Measurements from ENCODE around the gene DNAJC9. TPM values are rescaled to one million over a fixed set of nuclear protein-coding genes. Genes with fewer than 3 reads are reported as not detected.
"Not testable (repeated sequence)": the region's sequence is repeated elsewhere in the genome, so short reads cannot be mapped to it uniquely, and the experiment has no call there.

DNAJC9 gene, protein sequence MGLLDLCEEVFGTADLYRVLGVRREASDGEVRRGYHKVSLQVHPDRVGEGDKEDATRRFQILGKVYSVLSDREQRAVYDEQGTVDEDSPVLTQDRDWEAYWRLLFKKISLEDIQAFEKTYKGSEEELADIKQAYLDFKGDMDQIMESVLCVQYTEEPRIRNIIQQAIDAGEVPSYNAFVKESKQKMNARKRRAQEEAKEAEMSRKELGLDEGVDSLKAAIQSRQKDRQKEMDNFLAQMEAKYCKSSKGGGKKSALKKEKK
- total RNA-seq = 10 to 100 TPM; 28.5 to 30.8 TPM
- polyA plus RNA-seq = 10 to 100 TPM; 27.5 to 28.7 (median 27.6) TPM
- total RNA-seq = 42.5 to 109 (median 63.5) reads per million in 6 experiments

DNA sequence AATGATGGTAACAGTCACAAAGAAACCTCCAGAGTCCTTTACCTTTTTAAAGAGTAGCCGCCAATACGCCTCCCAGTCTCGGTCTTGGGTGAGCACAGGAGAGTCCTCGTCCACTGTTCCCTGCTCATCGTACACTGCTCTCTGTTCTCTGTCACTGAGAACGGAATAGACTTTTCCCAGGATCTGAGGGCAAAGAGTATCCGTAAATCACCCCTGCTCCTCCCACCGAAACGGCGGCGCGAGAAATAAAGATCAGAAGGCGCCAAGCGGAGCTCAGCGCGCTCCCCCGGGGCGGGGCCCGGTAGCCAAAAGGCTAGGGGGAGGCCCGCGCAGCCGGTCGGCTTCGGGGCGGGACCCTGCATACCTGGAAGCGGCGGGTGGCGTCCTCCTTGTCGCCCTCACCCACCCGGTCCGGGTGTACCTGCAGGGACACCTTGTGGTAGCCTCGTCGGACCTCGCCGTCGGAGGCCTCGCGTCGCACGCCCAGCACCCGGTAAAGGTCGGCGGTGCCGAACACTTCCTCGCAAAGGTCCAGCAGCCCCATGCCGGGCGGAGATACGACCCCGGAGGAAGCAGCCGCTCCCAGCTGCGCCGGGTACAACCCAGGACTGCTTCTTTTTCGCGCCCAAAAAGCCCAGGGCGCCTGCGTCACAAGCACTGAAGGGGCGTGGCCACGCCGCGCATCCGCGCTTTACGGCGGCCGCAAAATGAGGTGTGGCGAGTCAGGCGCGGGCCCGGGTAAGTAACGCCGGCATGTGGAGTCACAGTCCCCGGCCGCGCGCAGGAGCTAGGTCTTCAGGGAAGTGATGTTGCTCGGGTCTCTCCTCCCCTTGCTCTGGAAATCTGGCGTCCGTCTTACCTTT, at the start of gene DNAJC9:
Gene DNAJC9, minus strand, starts transcription at position 610 of the 863 bp plus-strand sequence. Its CDS starts 66 bp downstream, at position 544.
- Mint-ChIP-seq H3K4me1 (peaks cover 11 to 71% (median 50%) of the 10 kb centered on the region in 4 donors), H3K27me3 (no peaks in the 10 kb centered on the region), H3K9me3 (no peaks in the 10 kb centered on the region), H3K27ac (peak within 1 kb of the TSS; percentile 91 to 98 (median 96)), H3K4me3 (peak within 1 kb of the TSS; percentile 91 to 98 (median 95)), H3K36me3 (peaks cover 0 to 63% (median 15%) of the 10 kb centered on the region in 3 donors)
- POLR2A ChIA-PET = interaction anchor here (0.7 to 2.5 kb wide), 11 partner anchors 8 to 379 kb away, joined by 3 to 16 read pairs (median 4); partner anchors contain the start of genes ANXA7, CFAP70, ECD and FAM149B1
- peak; percentile 93 to 97 (median 96) for DNase-seq
- ATAC-seq = peak; percentile 89 to 91

DNA sequence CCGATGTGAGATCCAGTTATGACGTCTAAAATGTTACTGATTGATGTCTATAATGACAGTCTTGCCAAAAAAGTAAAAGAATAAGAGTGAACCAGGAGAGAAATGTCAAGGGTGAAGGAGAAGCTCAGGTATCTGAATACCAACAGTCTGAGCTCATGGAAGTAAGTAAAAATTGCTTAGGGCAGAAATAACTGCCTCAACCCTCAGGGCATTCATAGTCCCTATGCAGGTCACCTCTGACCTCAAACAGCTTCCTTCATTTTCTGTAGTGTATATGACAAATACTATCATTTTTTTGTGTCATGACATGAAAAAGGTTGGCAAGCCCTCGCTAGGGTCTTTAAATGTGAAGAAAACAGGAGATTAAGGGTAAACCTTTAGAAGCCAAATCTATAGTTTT, 46.4 kb upstream of the DNAJC9 start:
- Mint-ChIP-seq H3K4me1 (no peaks in the 10 kb centered on the region), H3K9me3 (peaks cover 0 to 14% (median 4%) of the 10 kb centered on the region in 9 donors), H3K27ac (no peak overlapping the region), H3K36me3 (peaks cover 18 to 19% (median 18%) of the 10 kb centered on the region in 3 donors), H3K4me3 (no peak overlapping the region), H3K27me3 (peaks cover 0 to 3% (median 0%) of the 10 kb centered on the region in 5 donors)
- ATAC-seq (no peak), DNase-seq (no peak)
- POLR2A ChIA-PET = no interaction called here

DNA sequence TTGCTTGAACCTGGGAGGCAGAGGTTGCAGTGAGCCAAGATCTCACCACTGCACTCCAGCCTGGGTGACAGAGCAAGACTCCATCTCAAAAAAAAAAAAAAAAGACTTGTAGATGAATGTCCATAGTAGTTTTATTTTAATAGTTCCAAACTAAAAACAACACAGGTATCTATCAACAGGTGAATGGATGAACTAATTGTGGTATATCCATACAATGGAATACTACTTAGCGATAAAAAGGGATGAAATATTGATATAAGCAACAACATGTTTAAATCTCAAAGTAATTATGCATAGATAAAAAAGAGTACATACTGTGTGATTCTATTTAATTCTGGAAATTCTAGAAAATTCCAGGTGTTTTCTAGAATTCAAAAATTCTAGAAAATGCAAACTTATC, 42.9 kb upstream of the DNAJC9 start:
- DNase-seq = no peak
- no peaks in the 10 kb centered on the region for H3K4me1 Mint-ChIP-seq
- no peak overlapping the region for H3K4me3 Mint-ChIP-seq
- peaks cover 15 to 21% (median 15%) of the 10 kb centered on the region in 3 donors for H3K36me3 Mint-ChIP-seq
- peaks cover 0 to 14% (median 4%) of the 10 kb centered on the region in 9 donors for H3K9me3 Mint-ChIP-seq
- POLR2A ChIA-PET = no interaction called here
- ATAC-seq = no peak
- H3K27me3 Mint-ChIP-seq = no peaks in the 10 kb centered on the region
- H3K27ac Mint-ChIP-seq = no peak overlapping the region

DNA sequence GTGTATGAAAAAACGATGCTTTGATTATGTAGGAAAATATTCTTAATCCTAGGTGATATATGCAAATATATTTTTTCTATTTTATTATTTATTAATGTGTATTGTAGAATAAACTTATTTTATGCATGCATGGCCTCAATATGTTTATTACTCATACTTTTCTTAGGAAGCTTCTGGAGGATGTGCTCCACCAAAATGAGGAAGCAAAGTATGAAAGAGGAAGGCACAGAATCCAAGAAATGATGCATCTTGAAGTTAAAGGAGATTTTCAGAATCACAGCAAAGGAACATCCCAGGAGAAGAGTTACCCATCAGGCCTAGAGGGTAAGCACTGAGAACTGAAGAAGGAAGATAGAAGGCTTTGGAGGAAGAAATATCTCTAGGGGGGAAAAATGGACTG, 40.4 kb upstream of the DNAJC9 start:
- Mint-ChIP-seq H3K4me3 (no peak overlapping the region), H3K27me3 (no peaks in the 10 kb centered on the region), H3K36me3 (peaks cover 15 to 20% (median 15%) of the 10 kb centered on the region in 3 donors), H3K4me1 (no peaks in the 10 kb centered on the region), H3K27ac (peak overlapping the region in 1 of 10 donors; percentile 22), H3K9me3 (peaks cover 0 to 14% (median 4%) of the 10 kb centered on the region in 9 donors)
- POLR2A ChIA-PET = interaction anchor here (0.6 kb wide), 1 partner anchor 112 kb away, joined by 4 read pairs; no protein-coding TSS in a partner anchor
- ATAC-seq = no peak
- no peak for DNase-seq

DNA sequence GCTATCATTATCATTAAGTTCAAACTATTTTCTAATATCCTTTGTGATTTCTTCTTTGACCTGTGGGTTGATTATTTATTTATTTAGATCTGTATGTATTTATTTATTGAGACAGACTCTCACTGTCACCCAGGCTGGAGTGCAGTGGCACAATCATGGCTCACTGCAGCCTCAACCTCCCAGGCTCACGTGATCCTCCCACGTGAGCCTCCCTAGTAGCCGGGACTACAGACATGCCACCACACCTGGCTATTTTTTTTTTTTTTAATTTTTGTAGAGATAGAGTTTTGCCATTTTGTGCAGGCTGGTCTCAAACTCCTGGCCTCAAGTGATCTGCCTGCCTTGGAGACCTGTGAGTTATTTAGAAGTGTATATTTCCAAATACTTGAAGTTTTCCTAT, 34.0 kb upstream of the DNAJC9 start:
- H3K4me3 Mint-ChIP-seq = no peak overlapping the region
- no peaks in the 10 kb centered on the region for H3K36me3 Mint-ChIP-seq
- no peaks in the 10 kb centered on the region for H3K9me3 Mint-ChIP-seq
- ATAC-seq (no peak), DNase-seq (no peak)
- no peaks in the 10 kb centered on the region for H3K4me1 Mint-ChIP-seq
- H3K27me3 Mint-ChIP-seq = peaks cover 0 to 4% (median 0%) of the 10 kb centered on the region in 5 donors
- POLR2A ChIA-PET = no interaction called here
- H3K27ac Mint-ChIP-seq = no peak overlapping the region

DNA sequence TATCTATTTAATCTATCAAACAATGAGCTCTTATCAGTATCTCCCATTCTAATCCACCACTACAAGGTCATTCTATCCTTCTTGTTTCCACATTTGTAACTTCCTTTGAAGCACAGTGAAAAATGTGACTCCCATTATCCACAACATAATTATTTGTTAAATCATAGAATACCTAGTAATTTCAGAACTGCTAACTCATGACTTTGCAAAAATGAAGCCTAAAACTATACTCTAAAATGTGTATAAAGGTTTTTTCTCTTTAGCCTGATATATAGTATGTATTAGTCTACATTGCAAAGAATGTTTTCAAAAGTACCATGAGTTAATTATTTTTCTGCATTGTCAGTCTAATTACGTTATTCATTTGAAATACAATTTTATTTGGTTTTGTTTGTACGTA, 17.4 kb upstream of the DNAJC9 start:
- no peak overlapping the region for H3K4me3 Mint-ChIP-seq
- no peaks in the 10 kb centered on the region for H3K36me3 Mint-ChIP-seq
- ATAC-seq = no peak
- peaks cover 0 to 2% (median under 1%) of the 10 kb centered on the region in 4 donors for H3K4me1 Mint-ChIP-seq
- POLR2A ChIA-PET = no interaction called here
- H3K27ac Mint-ChIP-seq = no peak overlapping the region
- no peak for DNase-seq
- H3K27me3 Mint-ChIP-seq = no peaks in the 10 kb centered on the region
- no peaks in the 10 kb centered on the region for H3K9me3 Mint-ChIP-seq

DNA sequence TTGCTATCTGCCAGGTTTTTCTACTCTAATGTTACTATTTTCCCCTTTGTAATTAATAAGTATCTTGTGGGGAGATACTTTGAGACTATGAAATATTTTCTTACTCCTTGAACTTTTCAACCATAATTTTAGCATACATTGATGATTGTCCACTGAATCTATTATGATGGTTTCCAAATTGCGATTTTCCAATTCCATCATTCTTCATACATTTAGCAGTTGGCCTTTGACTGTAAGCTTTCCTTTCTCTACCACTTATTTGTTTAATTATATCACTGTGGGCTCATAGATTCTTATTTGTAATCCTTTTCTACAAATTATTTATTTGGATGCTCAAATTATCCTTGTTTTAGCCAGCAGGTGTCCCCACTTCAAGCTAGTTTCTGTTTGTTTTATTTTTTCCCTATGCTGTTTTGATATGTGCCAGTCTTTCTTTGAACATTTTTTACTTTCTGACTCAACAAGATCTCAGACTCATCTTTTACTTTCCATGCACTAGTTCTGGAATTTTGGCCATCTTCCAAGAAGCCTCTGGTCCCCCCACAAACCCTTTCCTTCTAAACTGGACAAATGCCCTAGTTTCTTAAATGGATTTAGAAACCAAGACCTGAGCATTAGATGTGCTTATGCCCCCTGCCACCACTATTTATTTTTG, 16.8 kb upstream of the DNAJC9 start:
- peak overlapping the region in 1 of 10 donors; percentile 39 for H3K27ac Mint-ChIP-seq

DNA sequence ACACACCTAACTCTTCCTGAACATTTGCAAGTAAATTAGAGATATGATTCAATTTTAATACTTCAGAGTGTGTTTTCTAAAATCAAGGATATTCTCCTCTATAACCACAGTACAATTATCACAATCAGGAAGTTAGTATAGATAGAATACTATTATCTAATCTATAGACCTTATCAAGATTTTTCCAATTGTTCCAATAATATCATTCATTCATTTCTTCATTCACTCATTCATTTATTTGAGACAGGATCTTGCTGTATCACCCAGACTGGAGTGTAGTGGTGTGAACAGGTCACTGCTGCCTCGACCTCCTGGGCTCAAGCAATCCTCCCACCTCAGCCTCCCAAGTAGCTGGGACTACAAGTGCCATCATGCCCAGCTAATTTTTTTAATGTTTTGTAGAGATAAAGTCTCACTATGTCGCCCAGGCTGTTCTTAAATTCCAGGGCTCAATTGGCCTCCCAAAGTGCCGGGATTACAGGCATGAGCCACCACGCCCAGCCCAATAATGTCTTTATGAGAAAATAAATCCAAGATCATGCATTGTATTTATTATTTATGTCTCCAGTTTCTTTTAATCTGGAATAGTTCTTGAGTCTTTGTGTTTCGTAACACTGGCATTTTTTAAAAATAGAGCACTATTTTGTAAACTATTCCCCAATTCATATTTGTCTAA, 16.0 kb upstream of the DNAJC9 start:
- no peaks in the 10 kb centered on the region for H3K27me3 Mint-ChIP-seq
- POLR2A ChIA-PET = no interaction called here
- peaks cover 0 to 10% (median 0%) of the 10 kb centered on the region in 9 donors for H3K9me3 Mint-ChIP-seq
- H3K36me3 Mint-ChIP-seq = peaks cover 0 to 5% (median 3%) of the 10 kb centered on the region in 3 donors
- peaks cover 0 to 2% (median under 1%) of the 10 kb centered on the region in 4 donors for H3K4me1 Mint-ChIP-seq
- ATAC-seq = no peak
- DNase-seq = no peak
- no peak overlapping the region for H3K4me3 Mint-ChIP-seq
- H3K27ac Mint-ChIP-seq = no peak overlapping the region

More for the DNA sequence above, 16.8 kb upstream of the DNAJC9 start:
- peaks cover 0 to 5% (median 3%) of the 10 kb centered on the region in 3 donors for H3K36me3 Mint-ChIP-seq
- DNase-seq (no peak), ATAC-seq (no peak)
- H3K27me3 Mint-ChIP-seq = no peaks in the 10 kb centered on the region
- no peak overlapping the region for H3K4me3 Mint-ChIP-seq
- H3K9me3 Mint-ChIP-seq = peaks cover 0 to 4% (median 0%) of the 10 kb centered on the region in 9 donors
- POLR2A ChIA-PET = no interaction called here
- peaks cover 0 to 2% (median under 1%) of the 10 kb centered on the region in 4 donors for H3K4me1 Mint-ChIP-seq

DNA sequence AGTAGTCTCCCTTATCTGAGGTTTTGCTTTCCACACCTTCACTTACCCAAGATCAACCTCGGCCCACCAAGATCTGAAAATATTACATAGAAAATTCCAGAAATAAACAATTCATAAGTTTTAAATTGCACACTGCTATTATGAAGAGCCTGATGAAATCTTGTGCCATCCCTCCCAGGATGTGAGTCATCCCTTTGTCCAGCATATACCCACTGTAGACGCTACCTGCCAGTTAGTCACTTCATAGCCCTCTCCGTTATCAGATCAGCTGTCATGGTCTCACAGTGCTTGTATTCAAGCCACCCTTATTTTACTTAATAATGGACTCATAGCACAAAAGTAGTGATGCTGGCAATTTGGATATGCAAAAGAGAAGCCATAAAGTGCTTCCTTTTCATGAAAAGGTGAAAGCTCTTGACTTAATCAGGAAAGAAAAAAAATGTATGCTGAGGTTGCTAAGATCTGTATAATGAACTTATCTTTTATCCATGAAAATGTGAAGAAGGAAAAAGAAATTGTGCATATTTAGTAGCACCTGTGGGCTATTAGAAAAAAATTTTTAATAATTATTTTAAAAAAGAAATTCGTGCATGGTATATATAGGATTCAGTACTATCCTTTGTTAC, 15.2 kb upstream of the DNAJC9 start:
- Mint-ChIP-seq H3K36me3 (peaks cover 0 to 5% (median 3%) of the 10 kb centered on the region in 3 donors), H3K4me3 (no peak overlapping the region), H3K4me1 (peaks cover 0 to 2% (median under 1%) of the 10 kb centered on the region in 4 donors), H3K9me3 (peaks cover 0 to 10% (median 0%) of the 10 kb centered on the region in 9 donors), H3K27ac (no peak overlapping the region), H3K27me3 (no peaks in the 10 kb centered on the region)
- POLR2A ChIA-PET = no interaction called here
- ATAC-seq (no peak), DNase-seq (no peak)

DNA sequence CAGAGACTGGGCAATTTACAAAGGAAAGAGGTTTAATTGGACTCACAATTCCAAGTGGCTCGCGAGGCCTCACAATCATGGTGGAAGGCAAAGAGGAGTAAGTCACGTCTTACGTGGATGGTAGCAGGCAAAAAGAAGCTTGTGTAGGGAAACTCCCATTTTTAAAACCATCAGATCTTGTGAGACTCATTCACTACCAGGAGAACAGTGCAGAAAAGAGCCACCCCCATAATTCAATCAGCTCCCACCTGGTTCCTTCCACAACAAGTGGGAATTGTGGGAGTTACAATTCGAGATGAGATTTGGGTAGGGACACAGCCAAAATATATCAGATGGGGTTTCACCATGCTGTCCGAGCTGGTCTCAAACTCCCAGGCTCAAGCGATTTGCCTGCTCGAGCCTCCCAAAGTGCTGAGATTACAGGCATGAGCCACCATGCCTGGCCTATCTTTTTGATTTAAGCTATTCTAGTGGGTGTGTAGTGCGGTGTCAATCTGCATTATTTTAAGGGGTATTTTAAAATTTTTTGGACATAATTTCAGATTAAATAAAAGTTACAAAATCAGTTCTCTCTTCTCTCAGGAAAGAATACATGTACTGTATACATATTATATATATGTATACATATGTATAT, 14.4 kb upstream of the DNAJC9 start:
- DNase-seq = no peak
- Mint-ChIP-seq H3K4me3 (no peak overlapping the region), H3K36me3 (peaks cover 0 to 5% (median 3%) of the 10 kb centered on the region in 3 donors), H3K27ac (peak overlapping the region in 1 of 10 donors; percentile 43), H3K9me3 (peaks cover 0 to 10% (median 0%) of the 10 kb centered on the region in 9 donors), H3K4me1 (peaks cover 0 to 2% (median under 1%) of the 10 kb centered on the region in 4 donors), H3K27me3 (no peaks in the 10 kb centered on the region)
- POLR2A ChIA-PET = no interaction called here
- ATAC-seq = no peak

DNA sequence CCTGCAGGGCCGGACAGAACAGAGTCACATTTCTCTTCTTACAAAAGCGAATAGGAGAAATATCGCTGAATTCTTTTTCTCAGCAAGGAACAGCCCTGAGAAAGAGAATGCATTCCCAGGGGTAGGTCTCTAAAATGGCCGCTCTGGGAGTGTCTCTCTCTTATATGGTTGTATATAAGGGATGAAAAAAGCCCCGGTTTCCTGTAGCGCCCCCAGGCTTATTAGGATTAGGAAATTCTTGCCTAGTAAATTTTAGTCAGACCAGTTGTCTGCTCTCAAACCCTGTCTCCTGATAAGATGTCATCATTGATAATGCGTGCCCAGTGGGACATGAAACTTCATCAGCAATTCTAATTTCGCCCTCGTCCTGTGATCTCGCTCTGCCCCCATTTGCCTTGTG, 11.6 kb upstream of the DNAJC9 start:
- not testable (repeated sequence) for H3K4me3 Mint-ChIP-seq, H3K4me1 Mint-ChIP-seq, ATAC-seq, H3K36me3 Mint-ChIP-seq, DNase-seq, H3K27ac Mint-ChIP-seq, H3K27me3 Mint-ChIP-seq
- H3K9me3 Mint-ChIP-seq = peaks cover 0 to 10% (median 0%) of the 10 kb centered on the region in 9 donors
- POLR2A ChIA-PET = interaction anchor here (0.5 kb wide), 1 partner anchor 152 kb away, joined by 3 read pairs; no protein-coding TSS in a partner anchor

Measured in naive thymus-derived CD8-positive, alpha-beta T cell (primary cell).